Effector memory CD8-positive, alpha-beta T cell (primary cell): ENCODE measurements around the gene SCAF4.

Experiments
- ATAC-seq: fragments of 150-1000 bp; cut with Tn5 transposase; replicated peaks from 2 replicates; pipeline ENCODE4 v1.10.0; 2021; ENCODE audit warnings: mild to moderate bottlenecking, moderate library complexity
- DNase-seq, 3 experiments: peaks; one replicate each; pipeline ENCODE4 v3.0.0; 2021
- H3K27ac Mint-ChIP-seq, 2 donors: one replicate each; pipeline ENCODE4 v1.8.0; 2022; ENCODE audit warnings: mild to moderate bottlenecking in 2 of 2, mixed read lengths in 2 of 2, moderate library complexity in 2 of 2
- H3K27me3 Mint-ChIP-seq, 2 donors: one replicate each; pipeline ENCODE4 v1.8.0; 2022; ENCODE audit warnings: mixed read lengths in 2 of 2
- H3K36me3 Mint-ChIP-seq: one replicate; pipeline ENCODE4 v1.8.0; 2022; ENCODE audit warnings: mild to moderate bottlenecking, moderate library complexity, mixed read lengths; ENCODE audit not compliant: insufficient read depth
- H3K4me1 Mint-ChIP-seq, 2 donors: one replicate each; pipeline ENCODE4 v1.8.0; 2022; ENCODE audit warnings: low read depth in 2 of 2, mixed read lengths in 2 of 2
- H3K4me3 Mint-ChIP-seq, 2 donors: one replicate each; pipeline ENCODE4 v1.8.0; 2022; ENCODE audit warnings: mild to moderate bottlenecking in 2 of 2, mixed read lengths in 2 of 2, moderate library complexity in 2 of 2
- H3K9me3 Mint-ChIP-seq, 2 donors: one replicate each; pipeline ENCODE4 v1.8.0; 2022; ENCODE audit warnings: mixed read lengths in 2 of 2

The SCAF4 gene

GRCh38 chr21:31687108-31687507, 44.8 kb downstream of the SCAF4 start:
- no peak overlapping the region for H3K27ac Mint-ChIP-seq
- H3K4me3 Mint-ChIP-seq = no peak overlapping the region
- H3K27me3 Mint-ChIP-seq = no peaks in the 10 kb centered on the region
- no peaks in the 10 kb centered on the region for H3K4me1 Mint-ChIP-seq
- DNase-seq = no peak
- H3K9me3 Mint-ChIP-seq = no peaks in the 10 kb centered on the region
- H3K36me3 Mint-ChIP-seq = peaks cover 89% of the 10 kb centered on the region
- ATAC-seq = no peak

DNA sequence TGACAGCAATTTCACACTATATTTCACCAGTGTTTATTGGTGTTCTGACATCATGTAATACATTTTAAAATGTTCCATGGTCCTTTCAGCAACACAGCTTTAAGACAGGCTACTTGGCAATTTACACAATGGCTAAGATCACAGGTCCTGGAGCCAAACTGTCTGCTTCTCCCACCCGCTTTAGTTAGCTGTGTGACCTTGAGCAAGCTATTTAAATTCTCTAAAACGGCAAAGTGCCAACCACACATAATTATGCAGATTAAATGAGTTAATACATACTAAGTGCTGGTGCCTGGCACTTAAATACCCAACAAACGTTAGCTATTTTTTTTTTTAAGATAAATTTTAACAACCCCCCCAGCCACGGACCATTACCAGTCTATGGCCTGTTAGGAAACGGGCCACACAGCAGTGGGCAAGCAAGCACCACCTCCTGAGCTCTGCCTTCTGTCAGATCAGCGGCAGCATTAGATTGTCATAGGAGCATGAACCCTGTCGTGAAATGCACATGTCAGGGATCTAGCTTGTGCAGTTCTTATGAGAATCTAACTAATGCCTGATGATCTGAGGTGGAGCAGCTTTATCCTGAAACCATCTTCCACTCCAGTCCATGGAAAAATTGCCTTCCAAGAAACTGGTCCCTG, 45.5 kb downstream of the SCAF4 start:
- H3K4me3 Mint-ChIP-seq = no peak overlapping the region
- peaks cover 87% of the 10 kb centered on the region for H3K36me3 Mint-ChIP-seq
- peaks cover 0 to 3% of the 10 kb centered on the region in 2 donors for H3K4me1 Mint-ChIP-seq
- H3K9me3 Mint-ChIP-seq = no peaks in the 10 kb centered on the region
- DNase-seq = no peak
- peak overlapping the region in 1 of 2 donors; percentile 15 for H3K27ac Mint-ChIP-seq
- no peak for ATAC-seq
- no peaks in the 10 kb centered on the region for H3K27me3 Mint-ChIP-seq

DNA sequence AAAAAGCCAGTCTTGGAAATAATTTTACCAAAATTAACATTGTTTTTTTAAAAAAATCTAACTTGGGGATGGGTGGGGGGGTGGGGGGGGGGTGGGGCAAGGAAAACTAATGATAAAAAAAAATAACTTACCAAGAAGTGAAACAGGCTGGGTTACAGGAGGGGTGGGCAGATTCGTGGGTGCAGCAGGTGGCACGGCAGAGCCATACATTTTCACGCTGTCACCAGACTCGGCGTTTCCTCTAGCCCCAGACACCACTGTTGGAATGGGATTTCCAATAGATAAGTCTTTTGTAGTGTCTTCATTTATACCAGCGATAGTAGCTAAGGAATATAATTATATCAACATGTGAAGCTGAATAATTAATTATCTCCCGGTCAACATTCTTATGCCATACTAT, 47.0 kb downstream of the SCAF4 start:
- no peak for ATAC-seq
- H3K4me3 Mint-ChIP-seq = no peak overlapping the region
- no peaks in the 10 kb centered on the region for H3K27me3 Mint-ChIP-seq
- no peaks in the 10 kb centered on the region for H3K9me3 Mint-ChIP-seq
- no peak overlapping the region for H3K27ac Mint-ChIP-seq
- peaks cover 74% of the 10 kb centered on the region for H3K36me3 Mint-ChIP-seq
- no peak for DNase-seq
- H3K4me1 Mint-ChIP-seq = peaks cover 0 to 3% of the 10 kb centered on the region in 2 donors

DNA sequence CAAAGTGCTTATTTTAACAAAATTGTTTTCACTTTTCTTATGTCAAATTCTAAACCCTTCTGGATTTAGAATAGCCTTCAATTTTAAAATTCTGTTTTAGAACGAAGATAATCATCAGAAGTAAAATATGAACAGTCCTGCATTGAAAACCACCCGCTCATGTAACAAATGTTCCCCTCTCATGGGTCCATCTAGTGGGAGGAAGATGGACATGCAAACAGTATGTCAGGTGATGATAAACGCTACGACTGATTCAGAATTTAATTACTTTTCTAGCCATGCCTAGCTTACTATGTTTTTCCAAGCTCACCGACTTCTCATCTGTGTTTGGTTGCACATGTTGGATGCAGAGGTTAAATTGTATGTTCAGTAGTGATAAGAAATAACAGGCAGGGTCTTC, 48.9 kb downstream of the SCAF4 start:
- ATAC-seq = no peak
- Mint-ChIP-seq H3K4me1 (peaks cover 0 to 3% of the 10 kb centered on the region in 2 donors), H3K4me3 (no peak overlapping the region), H3K27ac (no peak overlapping the region), H3K27me3 (no peaks in the 10 kb centered on the region), H3K9me3 (no peaks in the 10 kb centered on the region), H3K36me3 (peaks cover 58% of the 10 kb centered on the region)
- no peak for DNase-seq

GRCh38 chr21:31682620-31683019, 49.3 kb downstream of the SCAF4 start:
- no peaks in the 10 kb centered on the region for H3K9me3 Mint-ChIP-seq
- peaks cover 0 to 3% of the 10 kb centered on the region in 2 donors for H3K4me1 Mint-ChIP-seq
- DNase-seq = no peak
- no peak for ATAC-seq
- no peak overlapping the region for H3K27ac Mint-ChIP-seq
- H3K36me3 Mint-ChIP-seq = peaks cover 54% of the 10 kb centered on the region
- H3K4me3 Mint-ChIP-seq = no peak overlapping the region
- H3K27me3 Mint-ChIP-seq = no peaks in the 10 kb centered on the region

GRCh38 chr21:31678478-31678877, 53.4 kb downstream of the SCAF4 start:
- Mint-ChIP-seq H3K27ac (no peak overlapping the region), H3K36me3 (peaks cover 14% of the 10 kb centered on the region), H3K4me3 (no peak overlapping the region), H3K27me3 (no peaks in the 10 kb centered on the region), H3K4me1 (peaks cover 0 to 3% of the 10 kb centered on the region in 2 donors), H3K9me3 (no peaks in the 10 kb centered on the region)
- ATAC-seq (no peak), DNase-seq (no peak)

GRCh38 chr21:31677047-31677446, 54.9 kb downstream of the SCAF4 start:
- DNase-seq = no peak
- H3K4me3 Mint-ChIP-seq = no peak overlapping the region
- peaks cover 3% of the 10 kb centered on the region in 2 donors for H3K4me1 Mint-ChIP-seq
- peaks cover 9% of the 10 kb centered on the region for H3K36me3 Mint-ChIP-seq
- H3K27ac Mint-ChIP-seq = no peak overlapping the region
- H3K27me3 Mint-ChIP-seq = no peaks in the 10 kb centered on the region
- no peak for ATAC-seq
- H3K9me3 Mint-ChIP-seq = no peaks in the 10 kb centered on the region

GRCh38 chr21:31675960-31676359, 56.0 kb downstream of the SCAF4 start:
- Mint-ChIP-seq H3K4me1 (peaks cover 6 to 7% of the 10 kb centered on the region in 2 donors), H3K27ac (no peak overlapping the region), H3K36me3 (peaks cover 15% of the 10 kb centered on the region), H3K4me3 (no peak overlapping the region), H3K9me3 (no peaks in the 10 kb centered on the region), H3K27me3 (no peaks in the 10 kb centered on the region)
- ATAC-seq (no peak), DNase-seq (no peak)

- Mint-ChIP-seq H3K4me1 (peaks cover 6 to 7% of the 10 kb centered on the region in 2 donors), H3K4me3 (no peak overlapping the region), H3K27me3 (no peaks in the 10 kb centered on the region), H3K36me3 (peaks cover 20% of the 10 kb centered on the region), H3K27ac (no peak overlapping the region), H3K9me3 (no peaks in the 10 kb centered on the region)
- DNase-seq (no peak), ATAC-seq (no peak)
These were observed 56.6 kb downstream of the SCAF4 start for GRCh38 chr21:31675318-31675717.

DNA sequence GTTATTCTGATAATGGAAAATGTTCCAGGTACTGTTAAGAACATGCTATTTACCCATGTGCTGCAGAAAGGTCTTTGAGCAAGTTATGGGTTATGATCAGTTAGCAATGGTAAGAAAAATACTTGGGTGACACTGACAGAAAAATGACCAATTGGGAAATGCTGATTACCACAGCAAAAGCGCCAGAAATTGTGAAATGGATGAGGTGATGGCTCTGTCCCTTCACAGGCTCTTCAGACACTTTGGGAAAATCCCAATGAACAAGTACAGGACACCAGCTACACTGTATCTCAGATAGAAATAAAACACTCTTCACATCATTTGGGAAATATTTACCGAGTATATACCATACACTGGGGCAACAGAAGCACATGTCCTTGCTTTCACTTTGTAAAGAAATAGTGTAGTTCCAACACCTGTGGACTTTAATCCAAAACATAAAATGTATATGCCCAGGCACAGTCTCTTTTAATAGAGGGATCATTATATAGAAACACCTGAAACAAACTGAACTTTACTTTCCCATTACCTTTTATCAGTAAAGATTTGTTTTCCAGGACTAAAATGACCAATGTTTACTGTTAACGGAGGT, 58.5 kb downstream of the SCAF4 start:
- Mint-ChIP-seq H3K4me3 (no peak overlapping the region), H3K9me3 (no peaks in the 10 kb centered on the region), H3K4me1 (peaks cover 6 to 15% of the 10 kb centered on the region in 2 donors), H3K27me3 (no peaks in the 10 kb centered on the region), H3K36me3 (peaks cover 28% of the 10 kb centered on the region), H3K27ac (peak overlapping the region in 1 of 2 donors; percentile 45)
- DNase-seq = no peak
- no peak for ATAC-seq

DNA sequence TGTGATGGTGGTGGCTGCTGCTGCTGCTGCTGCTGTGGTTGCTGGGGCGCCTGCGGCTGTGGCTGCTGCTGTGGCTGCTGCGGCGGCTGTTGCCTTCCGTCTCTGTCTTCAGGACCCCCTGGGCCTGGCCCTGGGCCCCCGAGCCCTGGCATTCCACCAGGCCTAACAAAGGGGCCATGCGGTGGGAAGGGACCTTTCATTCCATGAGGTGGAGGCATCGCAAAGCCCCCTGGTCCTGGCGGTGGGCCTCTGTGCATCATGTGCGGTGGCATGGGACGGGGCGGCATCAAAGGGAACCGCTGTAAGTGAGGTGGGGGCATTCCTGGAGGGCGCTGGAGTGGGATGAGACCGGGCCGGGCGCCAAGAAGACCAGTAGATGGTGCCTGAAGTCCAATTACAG, 60.0 kb downstream of the SCAF4 start:
- no peak overlapping the region for H3K4me3 Mint-ChIP-seq
- ATAC-seq = peak; percentile 32
- no peaks in the 10 kb centered on the region for H3K9me3 Mint-ChIP-seq
- peaks cover 43% of the 10 kb centered on the region for H3K36me3 Mint-ChIP-seq
- peak overlapping the region; percentile 45 to 67 for H3K27ac Mint-ChIP-seq
- H3K27me3 Mint-ChIP-seq = no peaks in the 10 kb centered on the region
- DNase-seq = no peak
- peaks cover 6 to 21% of the 10 kb centered on the region in 2 donors for H3K4me1 Mint-ChIP-seq

DNA sequence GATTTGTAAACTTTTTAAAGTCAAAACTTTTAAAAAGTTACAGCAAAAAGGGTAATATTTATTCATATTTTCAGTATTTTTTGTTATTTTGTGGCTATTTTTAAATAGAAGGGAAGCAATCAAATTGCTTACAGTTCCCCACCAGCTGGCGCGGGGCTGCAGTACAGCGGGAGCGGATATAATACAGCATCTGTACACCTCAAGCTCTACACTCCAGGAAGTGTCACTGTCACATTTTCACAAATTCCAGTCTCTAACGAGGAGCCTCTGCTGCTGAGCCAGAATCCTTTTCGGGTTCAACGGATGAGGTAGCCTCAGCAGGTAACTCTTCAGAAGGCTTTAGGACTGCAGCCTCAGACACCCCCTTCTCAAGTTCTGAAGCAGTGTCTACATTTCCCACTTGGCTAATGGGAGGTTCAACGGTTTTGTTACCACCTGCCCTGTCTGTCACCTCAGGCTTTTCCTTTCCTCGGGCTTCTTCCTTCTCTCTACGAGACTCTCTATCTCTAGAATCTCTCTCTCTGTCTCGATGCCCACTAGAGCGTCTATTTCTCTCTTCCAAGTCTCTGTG, 60.7 kb downstream of the SCAF4 start:
- peaks cover 48% of the 10 kb centered on the region for H3K36me3 Mint-ChIP-seq

GRCh38 chr21:31670070-31670469, 61.8 kb downstream of the SCAF4 start:
- Mint-ChIP-seq H3K9me3 (no peaks in the 10 kb centered on the region), H3K27ac (no peak overlapping the region), H3K36me3 (peaks cover 60% of the 10 kb centered on the region), H3K4me1 (peaks cover 16 to 35% of the 10 kb centered on the region in 2 donors), H3K27me3 (no peaks in the 10 kb centered on the region), H3K4me3 (no peak overlapping the region)
- ATAC-seq (no peak), DNase-seq (no peak)

More for the DNA sequence above, 60.7 kb downstream of the SCAF4 start:
- Mint-ChIP-seq H3K4me3 (no peak overlapping the region), H3K27me3 (no peaks in the 10 kb centered on the region), H3K9me3 (no peaks in the 10 kb centered on the region), H3K4me1 (peaks cover 11 to 28% of the 10 kb centered on the region in 2 donors), H3K27ac (peak overlapping the region; percentile 45 to 67)
- DNase-seq (no peak), ATAC-seq (no peak)
